MM.1S (cell line): ENCODE measurements around the gene BMPR2.

Experiments
- EZH2 ChIP-seq: fragments of 300-600 bp; sonication (generic); optimal IDR thresholded peaks from 2 replicates; pipeline ENCODE3; 2017; ENCODE audit warnings: low read depth, mild to moderate bottlenecking, antibody characterized with exemption, low read length, mixed read lengths
- EZH2phosphoT487 ChIP-seq: fragments of 300-600 bp; sonication (generic); IDR thresholded peaks from 2 replicates; pipeline ENCODE4 v1.6.1; 2018; ENCODE audit warnings: antibody characterized with exemption, low read length

DNA sequence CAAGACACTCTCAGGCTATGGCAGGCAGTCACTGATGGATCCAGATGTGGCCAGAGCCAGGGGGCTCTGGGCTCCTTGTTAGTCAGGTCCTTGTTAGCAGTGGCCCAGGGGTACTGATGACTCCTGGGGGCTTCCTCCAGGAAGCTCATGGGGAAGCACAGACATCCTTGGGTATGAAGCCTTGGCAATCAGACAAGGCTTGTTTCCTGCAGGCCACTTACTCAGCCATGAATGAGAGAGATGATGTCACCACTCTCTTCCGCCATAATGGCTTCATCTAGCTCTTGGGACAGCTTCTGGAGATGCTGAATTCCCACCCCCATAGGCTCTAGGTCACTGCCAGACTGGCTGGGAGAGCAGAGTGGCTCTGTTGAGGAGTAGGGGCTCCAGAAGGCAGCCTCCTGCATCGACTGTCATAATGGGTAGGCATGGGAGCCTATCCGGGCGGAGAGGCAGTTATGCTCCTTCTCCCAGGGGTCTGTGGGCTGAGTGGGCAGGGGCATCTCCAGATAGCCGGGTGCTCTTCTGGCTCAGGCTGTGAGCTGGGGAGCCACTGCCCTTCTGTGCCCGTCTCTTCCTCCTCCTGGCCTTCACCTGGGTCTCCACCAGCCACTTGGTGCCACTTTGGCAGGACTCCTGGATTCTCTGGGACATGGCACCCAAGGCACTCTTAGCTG, 40.2 kb upstream of the BMPR2 start:
- TF ChIP-seq EZH2 (no peak), EZH2phosphoT487 (no peak)
